Fibroblast of peridontal ligament (primary cell): Measurements from ENCODE around the gene NPS.

Source experiments
- DNase-seq: peaks from one replicate; pipeline ENCODE4 v3.0.0-alpha.2; 2010; ENCODE audit errors: extremely low read depth

NPS gene

GRCh38 chr10:127556916-127557315 is 7.8 kb downstream of the NPS start:
- no peak for DNase-seq

- DNase-seq, result no peak
These were observed 12.5 kb downstream of the NPS start for GRCh38 chr10:127561647-127562046.

- DNase-seq, result no peak
These were observed 14.8 kb downstream of the NPS start for GRCh38 chr10:127563718-127564553.

- no peak for DNase-seq
These were observed 15.5 kb downstream of the NPS start for GRCh38 chr10:127564644-127565043.

- no peak for DNase-seq
These were observed 16.5 kb downstream of the NPS start for GRCh38 chr10:127565583-127565982.

GRCh38 chr10:127569210-127569609 is 20.1 kb downstream of the NPS start:
- DNase-seq, result no peak

GRCh38 chr10:127570036-127570435 is 20.9 kb downstream of the NPS start:
- DNase-seq, result no peak

- no peak for DNase-seq
These were observed 22.3 kb downstream of the NPS start for GRCh38 chr10:127571386-127571785.

GRCh38 chr10:127576051-127576450 is 26.9 kb downstream of the NPS start:
- DNase-seq, result no peak

GRCh38 chr10:127576740-127577161 is 27.6 kb downstream of the NPS start:
- no peak for DNase-seq

- DNase-seq, result peak; percentile 9
These were observed 28.5 kb downstream of the NPS start for GRCh38 chr10:127577376-127578258.

GRCh38 chr10:127578259-127578960 is 29.3 kb downstream of the NPS start:
- no peak for DNase-seq

GRCh38 chr10:127578961-127579305 is 29.8 kb downstream of the NPS start:
- DNase-seq, result no peak

GRCh38 chr10:127579640-127580039 is 30.5 kb downstream of the NPS start:
- DNase-seq, result no peak

GRCh38 chr10:127580822-127581221 is 31.7 kb downstream of the NPS start:
- DNase-seq, result no peak

- DNase-seq, result no peak
These were observed 36.5 kb downstream of the NPS start for GRCh38 chr10:127585519-127586023.

- no peak for DNase-seq
These were observed 38.7 kb downstream of the NPS start for GRCh38 chr10:127587668-127588365.

- no peak for DNase-seq
These were observed 43.5 kb downstream of the NPS start for GRCh38 chr10:127592586-127592985.

GRCh38 chr10:127600479-127600878 is 51.4 kb downstream of the NPS start:
- no peak for DNase-seq
